ENCODE data around the gene IRS2.
A peak's percentile ranks its signal among the peaks of the same experiment; 100 is the strongest.

IRS2 gene

GRCh38 chr13:109740721-109741120 is 45.7 kb downstream of the IRS2 start:
- no peaks in the 10 kb centered on the region for H3K9me3 Mint-ChIP-seq
- H3K4me1 Mint-ChIP-seq = peaks cover 10% of the 10 kb centered on the region

GRCh38 chr13:109740121-109740520 is 46.3 kb downstream of the IRS2 start:
- no peak for TF ChIP-seq CTCF (IDR thresholded peaks at IDR 0.05; ENCODE audit: unreplicated experiment in 3 of 3)
- Mint-ChIP-seq H3K27me3 (ENCODE audit: low read depth) (peaks cover 22% of the 10 kb centered on the region), H3K27ac (no peak overlapping the region), H3K36me3 (ENCODE audit: low read depth) (no peaks in the 10 kb centered on the region), H3K4me1 (peaks cover 13% of the 10 kb centered on the region), H3K9me3 (no peaks in the 10 kb centered on the region), H3K4me3 (no peak overlapping the region)

More at GRCh38 chr13:109740721-109741120, 45.7 kb downstream of the IRS2 start:
- H3K27me3 Mint-ChIP-seq (ENCODE audit: low read depth) = peaks cover 19% of the 10 kb centered on the region
- TF ChIP-seq CTCF (IDR thresholded peaks at IDR 0.05; ENCODE audit: unreplicated experiment in 3 of 3) = no peak
- H3K4me3 Mint-ChIP-seq = no peak overlapping the region
- no peaks in the 10 kb centered on the region for H3K36me3 Mint-ChIP-seq (ENCODE audit: low read depth)
- H3K27ac Mint-ChIP-seq = no peak overlapping the region

- no peak overlapping the region for H3K27ac Mint-ChIP-seq
- H3K4me1 Mint-ChIP-seq = peaks cover 5% of the 10 kb centered on the region
- no peak for TF ChIP-seq CTCF (IDR thresholded peaks at IDR 0.05; ENCODE audit: unreplicated experiment in 3 of 3)
- H3K9me3 Mint-ChIP-seq = no peaks in the 10 kb centered on the region
- H3K27me3 Mint-ChIP-seq (ENCODE audit: low read depth) = peaks cover 24% of the 10 kb centered on the region
- no peak overlapping the region for H3K4me3 Mint-ChIP-seq
- no peaks in the 10 kb centered on the region for H3K36me3 Mint-ChIP-seq (ENCODE audit: low read depth)
These were observed 48.1 kb downstream of the IRS2 start for GRCh38 chr13:109738298-109738746.

GRCh38 chr13:109737606-109738005 is 48.8 kb downstream of the IRS2 start:
- H3K27me3 Mint-ChIP-seq (ENCODE audit: low read depth) = peaks cover 24% of the 10 kb centered on the region
- H3K36me3 Mint-ChIP-seq (ENCODE audit: low read depth) = no peaks in the 10 kb centered on the region
- no peak overlapping the region for H3K4me3 Mint-ChIP-seq
- no peak overlapping the region for H3K27ac Mint-ChIP-seq
- peaks cover 5% of the 10 kb centered on the region for H3K4me1 Mint-ChIP-seq
- no peak for TF ChIP-seq CTCF (IDR thresholded peaks at IDR 0.05; ENCODE audit: unreplicated experiment in 3 of 3)
- H3K9me3 Mint-ChIP-seq = no peaks in the 10 kb centered on the region

GRCh38 chr13:109737046-109737573 is 49.3 kb downstream of the IRS2 start:
- no peaks in the 10 kb centered on the region for H3K36me3 Mint-ChIP-seq (ENCODE audit: low read depth)
- TF ChIP-seq CTCF (IDR thresholded peaks at IDR 0.05; ENCODE audit: unreplicated experiment in 3 of 3) = no peak
- peaks cover 5% of the 10 kb centered on the region for H3K4me1 Mint-ChIP-seq
- no peaks in the 10 kb centered on the region for H3K9me3 Mint-ChIP-seq
- peaks cover 24% of the 10 kb centered on the region for H3K27me3 Mint-ChIP-seq (ENCODE audit: low read depth)
- no peak overlapping the region for H3K27ac Mint-ChIP-seq
- H3K4me3 Mint-ChIP-seq = no peak overlapping the region

GRCh38 chr13:109735436-109735966 is 50.9 kb downstream of the IRS2 start:
- Mint-ChIP-seq H3K4me1 (peaks cover 5% of the 10 kb centered on the region), H3K4me3 (no peak overlapping the region), H3K27ac (peak overlapping the region in 1 of 3 experiments; percentile 42), H3K36me3 (ENCODE audit: low read depth) (no peaks in the 10 kb centered on the region), H3K27me3 (ENCODE audit: low read depth) (peaks cover 15% of the 10 kb centered on the region), H3K9me3 (no peaks in the 10 kb centered on the region)
- TF ChIP-seq CTCF (IDR thresholded peaks at IDR 0.05; ENCODE audit: unreplicated experiment in 3 of 3) = no peak
